Measurements from ENCODE around the gene MMD. TPM values are rescaled to one million over a fixed set of nuclear protein-coding genes. Genes with fewer than 3 reads are reported as not detected.
"Not testable (repeated sequence)": the region's sequence is repeated elsewhere in the genome, so short reads cannot be mapped to it uniquely, and the experiment has no call there.

Gene MMD
- total RNA-seq, 1 donor from 2014 or later, result 36.9 TPM

DNA sequence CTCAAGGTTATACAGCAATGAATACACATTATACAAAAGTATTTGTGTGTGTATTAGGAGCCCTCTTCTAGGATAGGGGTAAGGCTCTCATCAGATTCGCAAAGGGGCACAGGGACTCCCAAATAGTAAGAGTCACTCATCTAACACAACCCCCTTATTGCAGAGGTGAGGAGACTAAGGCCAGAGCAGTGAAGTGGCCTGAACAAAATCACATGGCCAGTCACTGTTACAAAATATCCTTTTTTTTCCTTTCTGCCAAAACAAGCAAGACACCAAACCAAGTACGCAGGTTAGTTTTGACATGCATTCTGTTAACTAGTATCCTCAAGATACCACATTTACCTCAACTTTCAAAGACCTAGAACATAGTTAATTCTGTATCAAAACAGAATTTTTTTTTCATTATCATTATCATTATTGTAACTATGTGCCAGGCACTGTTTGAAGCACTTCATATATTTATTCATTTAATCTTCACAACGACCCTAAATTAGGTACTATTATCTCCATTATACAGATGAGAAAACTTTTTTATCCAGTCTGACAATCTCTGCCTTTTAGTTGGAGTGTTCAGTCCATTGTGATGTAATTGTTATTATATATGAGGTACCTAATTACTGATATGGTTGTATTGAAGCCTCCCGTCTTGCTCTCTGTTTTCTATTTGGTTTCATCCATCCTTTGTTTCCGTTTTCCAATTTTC is 25.7 kb downstream of the MMD start:
- H3K27ac Mint-ChIP-seq, result no peak overlapping the region
- H3K9me3 Mint-ChIP-seq, result no peaks in the 10 kb centered on the region
- H3K36me3 Mint-ChIP-seq, result peaks cover 54% of the 10 kb centered on the region
- H3K4me1 Mint-ChIP-seq (ENCODE audit: unreplicated experiment), result no peaks in the 10 kb centered on the region
- peaks cover 6% of the 10 kb centered on the region for H3K27me3 Mint-ChIP-seq
- H3K4me3 Mint-ChIP-seq, result no peak overlapping the region
- no peak for DNase-seq (ENCODE audit: extremely low spot score, unreplicated experiment)
- TF ChIP-seq, protein P1, sequence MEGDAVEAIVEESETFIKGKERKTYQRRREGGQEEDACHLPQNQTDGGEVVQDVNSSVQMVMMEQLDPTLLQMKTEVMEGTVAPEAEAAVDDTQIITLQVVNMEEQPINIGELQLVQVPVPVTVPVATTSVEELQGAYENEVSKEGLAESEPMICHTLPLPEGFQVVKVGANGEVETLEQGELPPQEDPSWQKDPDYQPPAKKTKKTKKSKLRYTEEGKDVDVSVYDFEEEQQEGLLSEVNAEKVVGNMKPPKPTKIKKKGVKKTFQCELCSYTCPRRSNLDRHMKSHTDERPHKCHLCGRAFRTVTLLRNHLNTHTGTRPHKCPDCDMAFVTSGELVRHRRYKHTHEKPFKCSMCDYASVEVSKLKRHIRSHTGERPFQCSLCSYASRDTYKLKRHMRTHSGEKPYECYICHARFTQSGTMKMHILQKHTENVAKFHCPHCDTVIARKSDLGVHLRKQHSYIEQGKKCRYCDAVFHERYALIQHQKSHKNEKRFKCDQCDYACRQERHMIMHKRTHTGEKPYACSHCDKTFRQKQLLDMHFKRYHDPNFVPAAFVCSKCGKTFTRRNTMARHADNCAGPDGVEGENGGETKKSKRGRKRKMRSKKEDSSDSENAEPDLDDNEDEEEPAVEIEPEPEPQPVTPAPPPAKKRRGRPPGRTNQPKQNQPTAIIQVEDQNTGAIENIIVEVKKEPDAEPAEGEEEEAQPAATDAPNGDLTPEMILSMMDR (conservative IDR thresholded peaks at IDR 0.05), result no peak

DNA sequence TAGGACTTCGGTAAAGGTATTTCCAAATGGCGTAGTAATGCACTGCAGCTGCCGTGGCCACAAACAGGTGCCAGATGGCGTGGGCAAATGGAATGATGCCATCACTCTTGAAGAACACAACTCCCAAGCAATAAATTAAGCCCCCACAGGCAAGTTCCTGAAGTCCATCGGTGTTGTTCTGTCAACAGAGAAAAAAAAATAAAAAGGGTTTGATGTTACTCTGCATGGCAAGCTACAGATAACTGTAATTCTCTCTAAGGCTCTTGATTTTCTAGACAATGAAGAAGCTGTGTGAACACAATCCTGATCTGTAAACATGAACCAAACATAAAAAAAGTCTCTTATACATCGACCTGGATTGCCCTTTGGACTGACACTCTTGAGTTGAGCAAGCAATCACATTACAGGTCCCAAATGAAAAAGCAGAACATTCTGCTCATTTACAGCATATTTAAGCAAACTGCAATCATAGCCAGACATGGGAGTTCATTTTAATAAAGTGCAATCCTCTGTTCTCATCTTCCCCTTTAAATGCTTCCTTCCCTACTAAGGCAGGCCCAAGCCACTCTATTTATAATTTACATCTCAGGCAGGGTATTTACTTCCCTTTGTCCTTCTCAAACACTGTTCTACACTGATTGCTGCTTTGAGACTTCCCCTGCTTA is 27.1 kb downstream of the MMD start:
- Mint-ChIP-seq H3K27me3 (peaks cover 9% of the 10 kb centered on the region), H3K36me3 (peaks cover 50% of the 10 kb centered on the region), H3K27ac (no peak overlapping the region), H3K9me3 (no peaks in the 10 kb centered on the region), H3K4me1 (ENCODE audit: unreplicated experiment) (no peaks in the 10 kb centered on the region), H3K4me3 (no peak overlapping the region)
- no peak for DNase-seq (ENCODE audit: extremely low spot score, unreplicated experiment)
- TF ChIP-seq, protein P1 (conservative IDR thresholded peaks at IDR 0.05), result no peak

DNA sequence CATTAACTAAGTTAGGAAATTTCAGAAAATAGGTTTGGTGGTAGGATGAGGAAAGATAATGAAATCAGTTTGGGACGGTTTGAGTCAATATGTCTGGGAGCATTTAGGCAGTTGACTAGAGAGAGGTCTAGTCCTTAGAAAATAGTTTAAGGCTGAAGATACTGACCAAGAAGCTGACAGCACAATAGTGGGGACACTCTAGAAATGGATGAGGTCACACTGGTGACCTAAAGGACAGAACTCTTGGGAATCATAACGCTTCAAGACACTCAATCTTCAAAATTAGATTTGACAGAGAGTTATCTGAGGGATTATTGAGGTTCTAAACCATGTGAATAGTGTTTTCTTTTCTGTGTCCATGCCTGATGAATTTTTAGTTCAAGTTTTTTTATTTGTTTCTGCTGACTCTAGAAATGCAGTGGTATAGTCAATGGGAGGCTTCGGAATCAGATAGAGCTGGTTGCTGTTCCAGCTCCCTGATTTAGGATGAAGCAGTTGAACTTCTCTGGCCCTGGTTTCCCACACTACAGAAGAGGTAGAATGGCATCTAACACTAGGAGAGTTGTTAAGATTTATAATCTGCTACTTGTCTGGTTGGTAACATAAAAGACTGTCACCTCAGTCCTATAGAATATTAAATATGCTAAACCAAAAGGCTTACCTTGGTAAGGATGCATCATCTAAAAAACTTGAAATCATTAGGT is 29.7 kb downstream of the MMD start:
- DNase-seq (ENCODE audit: extremely low spot score, unreplicated experiment), result no peak
- H3K27me3 Mint-ChIP-seq, result peaks cover 13% of the 10 kb centered on the region
- TF ChIP-seq, protein P1 (conservative IDR thresholded peaks at IDR 0.05), result no peak
- H3K36me3 Mint-ChIP-seq, result peaks cover 31% of the 10 kb centered on the region
- H3K4me3 Mint-ChIP-seq, result no peak overlapping the region
- peaks cover 9% of the 10 kb centered on the region for H3K4me1 Mint-ChIP-seq (ENCODE audit: unreplicated experiment)
- H3K9me3 Mint-ChIP-seq, result no peaks in the 10 kb centered on the region
- H3K27ac Mint-ChIP-seq, result no peak overlapping the region

DNA sequence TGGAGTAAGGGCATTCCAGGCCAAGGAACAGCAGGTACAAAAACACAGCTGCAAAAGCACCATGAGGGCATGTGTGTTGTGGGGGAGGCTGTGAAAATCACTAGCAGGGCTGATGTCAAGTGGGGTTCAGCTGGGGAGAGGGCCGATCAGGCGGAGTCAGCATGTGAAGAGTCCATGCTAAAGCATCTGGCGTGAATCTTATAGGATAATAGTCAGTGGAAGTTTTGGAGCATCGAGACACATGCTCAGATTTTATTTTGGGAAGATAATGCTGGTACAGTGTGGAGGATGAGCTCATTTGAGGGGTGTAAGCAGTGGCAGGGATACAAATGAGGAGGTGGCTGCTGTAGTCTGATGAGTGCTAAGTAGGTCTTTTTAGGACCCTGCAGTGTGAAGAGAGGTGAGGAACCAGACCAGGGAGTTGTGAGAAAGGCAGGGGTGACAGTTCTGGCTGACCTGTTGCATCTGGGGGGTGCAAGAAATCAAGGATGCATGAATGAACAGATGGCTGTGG is 30.3 kb downstream of the MMD start:
- no peak overlapping the region for H3K4me3 Mint-ChIP-seq
- peaks cover 19% of the 10 kb centered on the region for H3K27me3 Mint-ChIP-seq

DNA sequence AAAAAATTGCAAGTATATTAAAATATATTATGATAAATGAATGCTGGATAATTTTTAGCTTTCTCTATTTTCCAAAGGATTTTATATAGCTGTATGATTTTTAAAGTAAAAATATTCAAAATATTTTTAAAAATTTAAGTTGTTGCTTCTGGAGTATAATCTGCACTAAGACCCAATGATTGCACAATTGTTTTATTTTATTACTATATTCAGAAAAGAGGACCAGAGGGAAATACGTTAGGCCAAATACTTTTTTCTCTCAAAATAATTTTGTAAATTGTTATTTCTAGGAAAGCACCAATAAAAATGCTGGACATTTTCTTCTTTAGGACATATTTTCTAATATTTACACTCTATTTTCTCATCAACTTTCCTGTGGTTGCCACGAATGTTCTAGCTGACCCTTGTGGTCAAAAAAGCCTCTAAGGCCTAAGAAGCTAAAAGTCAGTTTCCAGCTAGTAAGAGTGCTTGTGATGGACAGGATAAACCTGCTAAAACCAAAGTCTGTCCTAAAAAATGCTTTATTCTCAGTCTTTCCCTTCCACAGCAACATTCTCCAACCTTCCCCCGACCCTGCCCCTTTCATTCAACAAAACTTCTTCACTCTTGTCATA is 31.2 kb downstream of the MMD start:
- Mint-ChIP-seq H3K27me3 (peaks cover 21% of the 10 kb centered on the region), H3K4me1 (ENCODE audit: unreplicated experiment) (peaks cover 12% of the 10 kb centered on the region), H3K27ac (no peak overlapping the region), H3K9me3 (no peaks in the 10 kb centered on the region), H3K4me3 (no peak overlapping the region), H3K36me3 (peaks cover 31% of the 10 kb centered on the region)
- TF ChIP-seq, protein P1 (conservative IDR thresholded peaks at IDR 0.05), result no peak
- DNase-seq (ENCODE audit: extremely low spot score, unreplicated experiment), result no peak

More for the DNA sequence above, 30.3 kb downstream of the MMD start:
- TF ChIP-seq, protein P1 (conservative IDR thresholded peaks at IDR 0.05), result no peak
- Mint-ChIP-seq H3K9me3 (no peaks in the 10 kb centered on the region), H3K4me1 (ENCODE audit: unreplicated experiment) (peaks cover 12% of the 10 kb centered on the region), H3K27ac (no peak overlapping the region), H3K36me3 (peaks cover 31% of the 10 kb centered on the region)
- DNase-seq (ENCODE audit: extremely low spot score, unreplicated experiment), result no peak

DNA sequence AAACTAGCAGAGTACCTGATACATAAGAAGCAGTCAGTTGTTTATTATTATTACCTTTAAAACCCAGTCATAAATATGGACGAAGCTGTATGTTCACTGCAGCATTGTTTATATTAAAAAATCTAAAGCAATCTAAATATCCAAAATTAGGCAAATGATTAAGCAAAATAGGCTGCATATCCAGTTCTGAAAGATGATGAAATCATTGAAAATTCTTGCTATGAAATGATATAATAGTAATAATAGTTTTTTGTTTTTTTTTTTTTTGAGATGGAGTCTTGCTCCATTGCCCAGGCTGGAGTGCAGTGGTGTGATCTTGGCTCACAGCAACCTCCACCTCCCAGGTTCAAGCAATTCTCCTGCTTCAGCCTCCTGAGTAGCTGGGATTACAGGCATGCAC is 31.9 kb downstream of the MMD start:
- H3K4me1 Mint-ChIP-seq (ENCODE audit: unreplicated experiment), result peaks cover 12% of the 10 kb centered on the region

More for the DNA sequence above, 31.9 kb downstream of the MMD start:
- H3K4me3 Mint-ChIP-seq; H3K27ac Mint-ChIP-seq; H3K9me3 Mint-ChIP-seq; DNase-seq (ENCODE audit: extremely low spot score, unreplicated experiment): not testable (repeated sequence)
- peaks cover 25% of the 10 kb centered on the region for H3K36me3 Mint-ChIP-seq
- H3K27me3 Mint-ChIP-seq, result peaks cover 22% of the 10 kb centered on the region
